ENCODE measurements around the gene RACGAP1.
"Not testable (repeated sequence)": the region's sequence is repeated elsewhere in the genome, so short reads cannot be mapped to it uniquely, and the experiment has no call there.

The RACGAP1 gene

GRCh38 chr12:50006280-50006679 lies 19.0 kb downstream of the RACGAP1 start:
- no peak for TF ChIP-seq CTCF (IDR thresholded peaks at IDR 0.05; ENCODE audit: low read length, missing control alignments)
- DNase-seq (ENCODE audit: low read depth), result no peak
- no peak overlapping the region for H3K4me3 ChIP-seq (replicated peaks; ENCODE audit: low read depth, low read length)

- H3K4me3 ChIP-seq (replicated peaks; ENCODE audit: low read depth, low read length), result no peak overlapping the region
- no peak for DNase-seq (ENCODE audit: low read depth)
- TF ChIP-seq CTCF (IDR thresholded peaks at IDR 0.05; ENCODE audit: low read length, missing control alignments), result no peak
Observed at GRCh38 chr12:50005175-50005574, 20.1 kb downstream of the RACGAP1 start.

GRCh38 chr12:50004696-50005095 lies 20.6 kb downstream of the RACGAP1 start:
- H3K4me3 ChIP-seq (replicated peaks; ENCODE audit: low read depth, low read length), result no peak overlapping the region
- TF ChIP-seq CTCF (IDR thresholded peaks at IDR 0.05; ENCODE audit: low read length, missing control alignments), result no peak
- DNase-seq (ENCODE audit: low read depth), result no peak

GRCh38 chr12:50003595-50003994 lies 21.7 kb downstream of the RACGAP1 start:
- H3K4me3 ChIP-seq (replicated peaks; ENCODE audit: low read depth, low read length), result no peak overlapping the region
- DNase-seq (ENCODE audit: low read depth), result peak; percentile 57
- no peak for TF ChIP-seq CTCF (IDR thresholded peaks at IDR 0.05; ENCODE audit: low read length, missing control alignments)

GRCh38 chr12:49998453-49998852 lies 26.8 kb downstream of the RACGAP1 start:
- H3K4me3 ChIP-seq (replicated peaks; ENCODE audit: low read depth, low read length), result no peak overlapping the region
- TF ChIP-seq CTCF (IDR thresholded peaks at IDR 0.05; ENCODE audit: low read length, missing control alignments), result no peak
- no peak for DNase-seq (ENCODE audit: low read depth)

GRCh38 chr12:49990273-49990672 lies 35.0 kb downstream of the RACGAP1 start:
- peak; percentile 67 for DNase-seq (ENCODE audit: low read depth)
- H3K4me3 ChIP-seq (replicated peaks; ENCODE audit: low read depth, low read length), result no peak overlapping the region
- TF ChIP-seq CTCF (IDR thresholded peaks at IDR 0.05; ENCODE audit: low read length, missing control alignments), result no peak

- DNase-seq (ENCODE audit: low read depth); H3K4me3 ChIP-seq (replicated peaks; ENCODE audit: low read depth, low read length): not testable (repeated sequence)
Observed at GRCh38 chr12:49989400-49989799, 35.9 kb downstream of the RACGAP1 start.
